ENCODE results near the gene KCNH1. TPM values are rescaled to one million over a fixed set of nuclear protein-coding genes. Genes with fewer than 3 reads are reported as not detected.

KCNH1 gene
- total and polyA plus RNA-seq, 2 of the 4 experiments (the other 2 are of a cell fraction), result 0.27 to 0.54 TPM

GRCh38 chr1:210731597-210731996 lies 402.4 kb downstream of the KCNH1 start:
- BruUV-seq (replicated peaks), result no TSS peak

More at GRCh38 chr1:210731597-210731996, 402.4 kb downstream of the KCNH1 start:
- ATAC-seq (ENCODE audit: low read depth), result no peak
- Histone ChIP-seq H2BK20ac (ENCODE audit: low read depth, low read length) (no peak overlapping the region), H3K9me1 (ENCODE audit: insufficient read depth, low read length) (no peaks in the 10 kb centered on the region; the same call in 1 of the 2 replicates), H3K4me3 (ENCODE audit: insufficient read depth, low read depth, low read length) (no peak overlapping the region), H3K14ac (replicated peaks; ENCODE audit: low read depth, low read length) (no peak overlapping the region), H3K18ac (ENCODE audit: low read depth, low read length) (no peak overlapping the region), H3K27me3 (ENCODE audit: control insufficient read depth, insufficient read depth, low read length) (no peaks in the 10 kb centered on the region), H2BK120ac (ENCODE audit: low read depth, low read length) (no peak overlapping the region), H3K4me2 (ENCODE audit: low read depth, low read length) (no peak overlapping the region), H4K20me1 (ENCODE audit: insufficient read depth, low read length) (no peaks in the 10 kb centered on the region), H2AK9ac (replicated peaks; ENCODE audit: low read depth, low read length, poor library complexity) (no peak overlapping the region), H2AFZ (replicated peaks; ENCODE audit: low read length, poor library complexity) (no peak overlapping the region), H3K23ac (ENCODE audit: low read depth, low read length) (no peak overlapping the region), H2BK5ac (ENCODE audit: low read depth, low read length, poor library complexity, severe bottlenecking) (no peak overlapping the region), H4K8ac (ENCODE audit: low read depth in 2 of 2, low read length in 2 of 2) (no peak overlapping the region), H3K4me1 (ENCODE audit: control insufficient read depth, insufficient read depth, low read length) (no peaks in the 10 kb centered on the region), H2BK15ac (ENCODE audit: low read depth, low read length) (no peak overlapping the region), H3K79me1 (ENCODE audit: low read depth in 1 of 2, low read length in 2 of 2) (no peaks in the 10 kb centered on the region), H4K5ac (ENCODE audit: low read depth, low read length) (no peak overlapping the region), H2AK5ac (ENCODE audit: low read depth, low read length) (no peak overlapping the region), H3K56ac (ENCODE audit: extremely low read depth, insufficient read depth, low read length) (no peak overlapping the region), H3K9me3 (ENCODE audit: control insufficient read depth, insufficient read depth, low read length) (no peaks in the 10 kb centered on the region), H3K36me3 (ENCODE audit: control insufficient read depth, insufficient read depth, low read length) (no peaks in the 10 kb centered on the region), H4K91ac (ENCODE audit: insufficient read depth, low read depth, low read length) (no peak overlapping the region), H3K4ac (ENCODE audit: low read depth, low read length) (no peak overlapping the region), H3K27ac (ENCODE audit: insufficient read depth, low read length) (no peak overlapping the region), H3K9ac (ENCODE audit: low read depth, low read length) (no peak overlapping the region)
- POLR2A ChIA-PET (ENCODE audit: unreplicated experiment), result no interaction called here
- DNase-seq, result no peak
- dilution Hi-C loops (cut with HindIII; ENCODE audit: low sequenced_read_pairs, unreplicated experiment), result no loop called here
- CTCF ChIA-PET, result interaction anchor here (1.2 kb wide), 1 partner anchor 402 kb away, joined by 5 read pairs; the partner anchor contains the start of gene KCNH1
- intact Hi-C loops (cut with micrococcal nuclease), result no loop called here
- in situ Hi-C loops (cut with MboI; ENCODE audit: low sequenced_read_pairs), result no loop called here
- WGBS, 2 experiments (ENCODE audit: extremely low coverage in 2 of 2, insufficient read length in 1 of 2), result no CpG with 5 or more reads among the region's 2 CpGs
- TF ChIP-seq BHLHE40 (IDR thresholded peaks at IDR 0.05; ENCODE audit: low read depth, low read length) (no peak), CHD1 (IDR thresholded peaks at IDR 0.05; ENCODE audit: low read depth, low read length) (no peak), SMC3 (IDR thresholded peaks at IDR 0.05; ENCODE audit: low read depth, low read length) (no peak), MAZ (IDR thresholded peaks at IDR 0.05; ENCODE audit: borderline replicate concordance, low read depth, low read length) (no peak), RCOR1 (IDR thresholded peaks at IDR 0.05; ENCODE audit: insufficient replicate concordance, low read length) (no peak), POLR2A (IDR thresholded peaks at IDR 0.05; ENCODE audit: low read depth, low read length) (no peak), MAFK (IDR thresholded peaks at IDR 0.05; ENCODE audit: low read depth, low read length) (no peak), FOS (IDR thresholded peaks at IDR 0.05; ENCODE audit: low read depth, low read length) (no peak), MXI1 (IDR thresholded peaks at IDR 0.05; ENCODE audit: borderline replicate concordance, low read depth, low read length) (no peak), ELK1 (IDR thresholded peaks at IDR 0.05; ENCODE audit: borderline replicate concordance, low read depth, low read length) (no peak), RAD21 (IDR thresholded peaks at IDR 0.05; ENCODE audit: low read length) (no peak), RFX5 (IDR thresholded peaks at IDR 0.05; ENCODE audit: low read depth, low read length) (no peak), NFE2L2 (IDR thresholded peaks at IDR 0.05; ENCODE audit: low read depth, low read length) (no peak), CEBPB (IDR thresholded peaks at IDR 0.05; ENCODE audit: low read depth, low read length) (no peak)
- TF ChIP-seq, protein P1, sequence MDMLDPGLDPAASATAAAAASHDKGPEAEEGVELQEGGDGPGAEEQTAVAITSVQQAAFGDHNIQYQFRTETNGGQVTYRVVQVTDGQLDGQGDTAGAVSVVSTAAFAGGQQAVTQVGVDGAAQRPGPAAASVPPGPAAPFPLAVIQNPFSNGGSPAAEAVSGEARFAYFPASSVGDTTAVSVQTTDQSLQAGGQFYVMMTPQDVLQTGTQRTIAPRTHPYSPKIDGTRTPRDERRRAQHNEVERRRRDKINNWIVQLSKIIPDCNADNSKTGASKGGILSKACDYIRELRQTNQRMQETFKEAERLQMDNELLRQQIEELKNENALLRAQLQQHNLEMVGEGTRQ (IDR thresholded peaks at IDR 0.05; ENCODE audit: low read depth, low read length), result no peak
- TF ChIP-seq, protein P2, sequence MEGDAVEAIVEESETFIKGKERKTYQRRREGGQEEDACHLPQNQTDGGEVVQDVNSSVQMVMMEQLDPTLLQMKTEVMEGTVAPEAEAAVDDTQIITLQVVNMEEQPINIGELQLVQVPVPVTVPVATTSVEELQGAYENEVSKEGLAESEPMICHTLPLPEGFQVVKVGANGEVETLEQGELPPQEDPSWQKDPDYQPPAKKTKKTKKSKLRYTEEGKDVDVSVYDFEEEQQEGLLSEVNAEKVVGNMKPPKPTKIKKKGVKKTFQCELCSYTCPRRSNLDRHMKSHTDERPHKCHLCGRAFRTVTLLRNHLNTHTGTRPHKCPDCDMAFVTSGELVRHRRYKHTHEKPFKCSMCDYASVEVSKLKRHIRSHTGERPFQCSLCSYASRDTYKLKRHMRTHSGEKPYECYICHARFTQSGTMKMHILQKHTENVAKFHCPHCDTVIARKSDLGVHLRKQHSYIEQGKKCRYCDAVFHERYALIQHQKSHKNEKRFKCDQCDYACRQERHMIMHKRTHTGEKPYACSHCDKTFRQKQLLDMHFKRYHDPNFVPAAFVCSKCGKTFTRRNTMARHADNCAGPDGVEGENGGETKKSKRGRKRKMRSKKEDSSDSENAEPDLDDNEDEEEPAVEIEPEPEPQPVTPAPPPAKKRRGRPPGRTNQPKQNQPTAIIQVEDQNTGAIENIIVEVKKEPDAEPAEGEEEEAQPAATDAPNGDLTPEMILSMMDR (conservative IDR thresholded peaks at IDR 0.05; ENCODE audit: low read depth, low read length), result no peak
